ENCODE data around the gene CASQ1.

Gene CASQ1

GRCh38 chr1:160168609-160169369, 21.6 kb upstream of the CASQ1 start:
- DNase-seq: no peak

GRCh38 chr1:160169553-160170399, 20.6 kb upstream of the CASQ1 start:
- DNase-seq: peak; percentile 33

- peak; percentile 69 for DNase-seq
Measured at GRCh38 chr1:160171354-160171753, 19.0 kb upstream of the CASQ1 start.

- DNase-seq: no peak
Measured at GRCh38 chr1:160171980-160172379, 18.4 kb upstream of the CASQ1 start.

- no peak for DNase-seq
Measured at GRCh38 chr1:160177231-160177630, 13.1 kb upstream of the CASQ1 start.

GRCh38 chr1:160177667-160178066, 12.7 kb upstream of the CASQ1 start:
- DNase-seq: no peak

GRCh38 chr1:160178731-160179130, 11.6 kb upstream of the CASQ1 start:
- DNase-seq: no peak

- no peak for DNase-seq
Measured at GRCh38 chr1:160179336-160179735, 11.0 kb upstream of the CASQ1 start.

- DNase-seq: no peak
Measured at GRCh38 chr1:160186246-160186645, 4.1 kb upstream of the CASQ1 start.

- DNase-seq: no peak
Measured at GRCh38 chr1:160186729-160187128, 3.6 kb upstream of the CASQ1 start.

GRCh38 chr1:160187407-160187806, 3.0 kb upstream of the CASQ1 start:
- no peak for DNase-seq

- DNase-seq: no peak
Measured at GRCh38 chr1:160188341-160188740, 2.0 kb upstream of the CASQ1 start.

GRCh38 chr1:160191756-160192155, 1.4 kb downstream of the CASQ1 start:
- DNase-seq: no peak

GRCh38 chr1:160192234-160192633, 1.9 kb downstream of the CASQ1 start:
- DNase-seq: peak; percentile 39

GRCh38 chr1:160193091-160193819, 2.9 kb downstream of the CASQ1 start:
- peak; percentile 81 for DNase-seq

GRCh38 chr1:160193832-160194736, 3.7 kb downstream of the CASQ1 start:
- no peak for DNase-seq

- DNase-seq: no peak
Measured at GRCh38 chr1:160194737-160195059, 4.3 kb downstream of the CASQ1 start.

- no peak for DNase-seq
Measured at GRCh38 chr1:160196143-160196542, 5.8 kb downstream of the CASQ1 start.

- DNase-seq: no peak
Measured at GRCh38 chr1:160197231-160197630, 6.9 kb downstream of the CASQ1 start.

- DNase-seq: no peak
Measured at GRCh38 chr1:160200786-160201185, 10.4 kb downstream of the CASQ1 start.

GRCh38 chr1:160204526-160205241, 14.3 kb downstream of the CASQ1 start:
- DNase-seq: no peak
